ENCODE measurements around the gene ALCAM. TPM values are rescaled to one million over a fixed set of nuclear protein-coding genes. Genes with fewer than 3 reads are reported as not detected.

ALCAM gene
- total RNA-seq, 1 experiment from 2014 or later = 0.85 TPM

DNA sequence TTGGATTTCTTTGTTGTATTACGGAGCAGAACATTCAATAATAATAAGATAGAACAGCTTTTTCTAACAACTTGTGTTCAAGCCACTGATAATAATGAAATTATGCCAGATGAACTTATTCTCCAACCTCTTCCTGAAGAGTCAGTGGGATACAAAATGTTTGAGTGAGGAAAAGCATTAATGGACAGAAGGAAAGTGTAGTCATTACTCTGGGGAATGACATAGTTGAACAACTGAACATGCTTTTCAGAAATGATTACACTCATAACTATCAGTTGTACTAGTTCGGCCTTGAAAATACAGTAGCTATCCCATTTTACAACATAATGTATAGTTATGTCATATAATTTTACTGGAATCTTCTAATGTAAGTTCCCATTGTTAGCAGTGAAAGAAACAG is 55.9 kb downstream of the ALCAM start:
- Histone ChIP-seq H3K27me3 (no peaks in the 10 kb centered on the region), H3K4me3 (no peak overlapping the region), H3K4me1 (no peaks in the 10 kb centered on the region), H3K36me3 (no peaks in the 10 kb centered on the region), H3K9me3 (replicated peaks) (no peaks in the 10 kb centered on the region), H3K27ac (no peak overlapping the region)
- no peak for DNase-seq

- Histone ChIP-seq H3K27ac (no peak overlapping the region), H3K27me3 (no peaks in the 10 kb centered on the region; the same call in 1 of the 2 replicates), H3K9me3 (replicated peaks) (no peaks in the 10 kb centered on the region), H3K4me1 (no peaks in the 10 kb centered on the region), H3K36me3 (no peaks in the 10 kb centered on the region), H3K4me3 (no peak overlapping the region)
- DNase-seq = no peak
Observed at GRCh38 chr3:105423397-105423796, 56.7 kb downstream of the ALCAM start.

DNA sequence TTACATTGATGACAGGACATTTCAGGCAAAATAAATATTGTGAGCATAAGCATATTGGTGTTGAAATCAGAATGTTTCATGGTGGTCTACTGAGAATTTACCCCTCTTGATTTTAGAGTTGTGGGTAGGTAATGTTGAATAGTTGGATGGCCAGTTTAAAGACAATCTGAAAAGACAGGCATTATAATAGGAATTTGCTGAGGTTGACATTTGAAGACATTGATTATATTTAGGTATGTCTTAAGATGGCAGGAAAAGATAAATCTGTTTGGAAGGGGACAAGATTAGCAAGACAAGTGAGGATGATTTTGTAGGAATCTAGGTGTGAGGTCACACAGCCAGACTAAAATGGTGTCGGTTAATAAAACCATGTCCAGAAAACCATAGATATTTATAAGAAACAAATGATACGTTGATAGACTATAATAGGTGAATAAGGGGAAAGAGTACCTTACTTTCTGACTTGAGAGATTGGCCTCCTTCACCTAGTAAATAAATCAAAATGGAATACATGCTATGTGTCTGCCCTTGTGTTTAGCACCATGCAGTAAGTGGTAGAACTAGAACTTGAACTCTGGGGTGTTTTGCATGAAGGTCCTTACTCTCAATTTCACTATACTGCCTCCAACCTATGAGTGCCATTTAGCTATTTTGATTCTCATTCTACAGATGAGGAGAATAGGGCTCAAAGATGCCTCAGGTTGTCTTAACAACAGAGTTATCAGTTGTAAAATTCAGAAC is 57.9 kb downstream of the ALCAM start:
- Histone ChIP-seq H3K4me3 (no peak overlapping the region), H3K4me1 (no peaks in the 10 kb centered on the region), H3K27me3 (no peaks in the 10 kb centered on the region; the same call in 1 of the 2 replicates), H3K36me3 (no peaks in the 10 kb centered on the region), H3K9me3 (replicated peaks) (no peaks in the 10 kb centered on the region), H3K27ac (no peak overlapping the region)
- DNase-seq = no peak

DNA sequence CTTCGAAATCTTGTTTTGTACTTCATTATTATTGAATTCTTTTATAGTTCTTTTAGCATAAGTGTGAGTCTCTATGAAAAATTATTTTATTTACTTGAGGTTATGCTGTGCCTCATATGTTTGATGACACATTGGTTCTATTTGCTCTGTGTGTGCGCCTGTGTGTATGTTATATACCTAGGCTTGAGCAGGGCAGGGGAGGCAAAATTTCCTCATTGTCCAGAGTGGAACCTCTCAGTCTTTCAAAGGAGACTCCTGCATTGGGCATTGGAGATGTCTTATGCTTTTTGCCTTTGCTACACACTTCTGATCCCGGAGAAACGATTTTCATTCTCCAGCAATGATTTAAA is 58.4 kb downstream of the ALCAM start:
- no peaks in the 10 kb centered on the region for H3K9me3 ChIP-seq (replicated peaks)
- H3K27ac ChIP-seq = no peak overlapping the region
- H3K4me3 ChIP-seq = no peak overlapping the region
- no peaks in the 10 kb centered on the region for H3K4me1 ChIP-seq
- no peaks in the 10 kb centered on the region for H3K36me3 ChIP-seq
- no peak for DNase-seq
- H3K27me3 ChIP-seq = no peaks in the 10 kb centered on the region; the same call in 1 of the 2 replicates

- DNase-seq = no peak
- H3K36me3 ChIP-seq = no peaks in the 10 kb centered on the region
- no peaks in the 10 kb centered on the region; the same call in 1 of the 2 replicates for H3K27me3 ChIP-seq
- H3K9me3 ChIP-seq (replicated peaks) = no peaks in the 10 kb centered on the region
- no peaks in the 10 kb centered on the region for H3K4me1 ChIP-seq
- no peak overlapping the region for H3K27ac ChIP-seq
- no peak overlapping the region for H3K4me3 ChIP-seq
Observed at GRCh38 chr3:105427332-105427731, 60.6 kb downstream of the ALCAM start.

DNA sequence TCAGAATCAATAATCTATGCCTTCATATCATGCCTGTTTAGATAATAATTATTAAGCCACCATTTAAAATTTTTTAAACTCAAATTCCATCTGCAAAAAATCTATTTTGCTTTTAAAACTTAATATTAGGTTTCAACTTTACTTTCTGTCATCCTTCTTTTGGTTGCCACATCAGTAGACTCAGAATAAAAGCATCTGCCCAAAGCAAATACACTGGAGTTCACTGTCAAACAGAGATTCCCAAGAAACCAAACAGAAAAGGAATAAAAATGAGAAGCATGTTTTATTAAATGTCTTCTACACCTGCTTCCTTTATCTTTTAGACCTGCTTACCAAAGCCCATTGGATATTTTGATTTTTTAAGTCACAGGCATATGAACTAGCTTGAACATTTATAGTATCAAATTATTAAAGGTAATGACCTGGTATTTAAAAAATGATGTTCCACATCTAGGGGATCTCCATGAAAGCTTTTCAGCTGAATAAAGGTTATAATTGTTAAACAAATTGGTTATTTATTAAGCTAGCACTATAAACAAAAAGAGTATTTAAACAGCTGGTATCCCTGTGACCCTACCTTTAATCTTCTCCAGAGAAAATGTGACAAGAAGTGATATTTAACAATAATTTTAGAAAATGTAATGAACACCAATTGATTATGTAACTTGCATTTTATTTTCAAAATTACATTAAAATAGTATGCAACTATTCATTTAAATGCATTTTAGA is 62.5 kb downstream of the ALCAM start:
- no peaks in the 10 kb centered on the region for H3K36me3 ChIP-seq
- no peaks in the 10 kb centered on the region for H3K4me1 ChIP-seq
- no peak overlapping the region for H3K27ac ChIP-seq
- no peak overlapping the region for H3K4me3 ChIP-seq
- DNase-seq = no peak
- H3K9me3 ChIP-seq (replicated peaks) = no peaks in the 10 kb centered on the region
- no peaks in the 10 kb centered on the region; the same call in 1 of the 2 replicates for H3K27me3 ChIP-seq

GRCh38 chr3:105430455-105430854 is 63.7 kb downstream of the ALCAM start:
- H3K36me3 ChIP-seq = no peaks in the 10 kb centered on the region
- no peaks in the 10 kb centered on the region for H3K9me3 ChIP-seq (replicated peaks)
- no peak overlapping the region for H3K4me3 ChIP-seq
- no peak for DNase-seq
- H3K27me3 ChIP-seq = no peaks in the 10 kb centered on the region; the same call in 1 of the 2 replicates
- H3K4me1 ChIP-seq = no peaks in the 10 kb centered on the region
- no peak overlapping the region for H3K27ac ChIP-seq

- Histone ChIP-seq H3K9me3 (replicated peaks) (no peaks in the 10 kb centered on the region), H3K27me3 (no peaks in the 10 kb centered on the region; the same call in 1 of the 2 replicates), H3K4me1 (no peaks in the 10 kb centered on the region), H3K4me3 (no peak overlapping the region), H3K36me3 (no peaks in the 10 kb centered on the region), H3K27ac (no peak overlapping the region)
- no peak for DNase-seq
Observed at GRCh38 chr3:105431200-105431599, 64.5 kb downstream of the ALCAM start.

- no peaks in the 10 kb centered on the region for H3K9me3 ChIP-seq (replicated peaks)
- H3K27ac ChIP-seq = no peak overlapping the region
- DNase-seq = no peak
- no peak overlapping the region for H3K4me3 ChIP-seq
- H3K27me3 ChIP-seq = no peaks in the 10 kb centered on the region
- no peaks in the 10 kb centered on the region for H3K36me3 ChIP-seq
- no peaks in the 10 kb centered on the region for H3K4me1 ChIP-seq
Observed at GRCh38 chr3:105435277-105435676, 68.6 kb downstream of the ALCAM start.

- Histone ChIP-seq H3K27me3 (no peaks in the 10 kb centered on the region), H3K4me3 (no peak overlapping the region), H3K4me1 (no peaks in the 10 kb centered on the region), H3K9me3 (replicated peaks) (no peaks in the 10 kb centered on the region), H3K27ac (no peak overlapping the region), H3K36me3 (no peaks in the 10 kb centered on the region)
- no peak for DNase-seq
Observed at GRCh38 chr3:105436687-105437086, 70.0 kb downstream of the ALCAM start.

DNA sequence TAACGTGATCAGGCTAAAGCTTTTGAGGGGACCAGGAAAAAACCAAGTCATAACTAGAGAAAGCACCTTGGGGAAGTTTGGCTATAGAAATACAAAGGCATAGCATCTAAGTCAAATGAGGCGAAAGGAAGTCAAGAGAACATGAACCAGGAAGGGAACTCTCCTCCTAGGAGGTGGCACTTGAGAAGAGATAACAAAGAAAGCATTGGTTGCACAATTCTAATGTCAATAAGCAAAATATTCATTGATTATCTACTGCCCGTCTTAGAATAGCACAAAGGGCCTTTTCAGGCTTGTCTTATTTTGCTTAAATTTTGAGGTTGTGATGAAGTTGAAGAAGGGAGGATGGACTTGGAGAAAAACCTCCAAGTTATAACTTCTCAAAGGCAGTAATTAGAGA is 73.4 kb downstream of the ALCAM start:
- Histone ChIP-seq H3K4me3 (no peak overlapping the region), H3K36me3 (no peaks in the 10 kb centered on the region), H3K27me3 (no peaks in the 10 kb centered on the region), H3K27ac (no peak overlapping the region), H3K4me1 (no peaks in the 10 kb centered on the region), H3K9me3 (replicated peaks) (no peaks in the 10 kb centered on the region)
- no peak for DNase-seq

DNA sequence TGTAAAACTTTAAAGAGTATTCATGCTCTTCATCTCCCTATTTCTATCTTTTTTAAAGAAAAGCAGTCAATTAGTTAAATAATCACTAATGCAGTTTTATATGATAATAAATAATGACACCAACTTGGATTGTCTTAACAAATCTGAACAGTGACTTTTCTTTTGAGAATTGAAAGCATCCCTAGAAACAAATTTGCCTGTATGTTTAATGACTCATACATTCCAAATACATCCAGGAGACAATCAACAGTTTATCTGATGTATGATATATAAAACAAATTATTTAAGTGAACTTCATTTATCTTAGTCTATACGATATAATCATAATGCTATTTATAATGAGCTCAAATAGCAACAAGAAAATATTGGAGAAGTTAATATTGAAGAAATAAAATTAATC is 78.0 kb downstream of the ALCAM start:
- H3K27me3 ChIP-seq = no peaks in the 10 kb centered on the region
- H3K9me3 ChIP-seq (replicated peaks) = no peaks in the 10 kb centered on the region
- H3K36me3 ChIP-seq = no peaks in the 10 kb centered on the region
- no peak overlapping the region for H3K27ac ChIP-seq
- DNase-seq = no peak
- no peaks in the 10 kb centered on the region for H3K4me1 ChIP-seq
- H3K4me3 ChIP-seq = no peak overlapping the region

DNA sequence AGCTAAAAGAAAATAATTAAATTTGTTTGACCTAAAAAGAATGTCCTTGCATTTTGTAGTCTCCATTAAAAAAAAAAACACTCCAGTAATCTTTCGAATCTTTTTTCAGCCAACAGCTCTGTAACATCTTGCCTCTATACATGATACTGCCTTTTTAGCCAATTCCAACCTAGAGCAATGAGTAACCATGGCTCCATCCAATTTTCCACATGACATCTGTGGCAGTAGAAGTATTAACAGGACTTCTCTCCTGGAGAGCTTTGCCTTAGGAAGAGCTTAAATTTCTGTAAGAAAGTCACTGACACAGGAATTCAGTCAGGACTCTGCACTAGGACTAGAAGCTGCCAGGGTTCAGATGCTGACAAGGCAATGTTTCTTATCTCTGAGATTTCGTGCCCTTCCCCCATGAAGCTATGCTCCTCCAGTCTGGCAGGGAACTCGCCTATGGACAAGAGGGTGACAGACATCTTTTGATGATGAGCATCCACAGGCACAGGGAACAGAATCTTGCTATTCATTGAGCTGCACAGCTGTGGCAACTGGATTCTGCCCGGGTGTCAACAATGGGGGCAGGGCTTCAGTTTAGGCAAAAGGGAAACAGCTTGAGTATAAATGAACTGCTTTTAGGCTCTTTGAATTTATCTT is 81.8 kb downstream of the ALCAM start:
- Histone ChIP-seq H3K27ac (no peak overlapping the region), H3K9me3 (replicated peaks) (no peaks in the 10 kb centered on the region), H3K4me3 (no peak overlapping the region), H3K27me3 (no peaks in the 10 kb centered on the region), H3K4me1 (no peaks in the 10 kb centered on the region), H3K36me3 (no peaks in the 10 kb centered on the region)
- peak in 1 of 2 experiments; percentile 1 for DNase-seq

DNA sequence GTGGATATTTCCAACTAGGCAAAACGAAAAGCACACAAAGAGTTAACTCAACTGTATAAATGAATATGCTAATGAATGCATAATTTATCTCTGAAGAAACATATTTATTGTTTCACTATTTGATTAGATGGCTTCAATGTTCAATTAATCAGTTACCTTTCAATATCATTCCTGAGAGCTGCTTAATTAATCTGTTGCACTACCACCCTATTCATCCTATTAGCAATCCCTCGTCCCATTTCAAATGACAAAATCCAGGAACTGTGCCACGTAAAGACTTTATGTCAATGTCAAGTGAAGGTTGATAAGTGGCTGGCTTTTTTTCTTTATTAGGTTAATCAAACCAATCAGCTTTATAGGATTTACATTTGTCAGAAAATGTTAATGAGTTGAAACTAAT is 82.7 kb downstream of the ALCAM start:
- Histone ChIP-seq H3K4me3 (no peak overlapping the region), H3K4me1 (no peaks in the 10 kb centered on the region), H3K36me3 (no peaks in the 10 kb centered on the region), H3K9me3 (replicated peaks) (no peaks in the 10 kb centered on the region), H3K27ac (no peak overlapping the region), H3K27me3 (no peaks in the 10 kb centered on the region)
- no peak for DNase-seq

- Histone ChIP-seq H3K4me1 (no peaks in the 10 kb centered on the region), H3K27ac (no peak overlapping the region), H3K36me3 (no peaks in the 10 kb centered on the region), H3K9me3 (replicated peaks) (no peaks in the 10 kb centered on the region), H3K27me3 (no peaks in the 10 kb centered on the region), H3K4me3 (no peak overlapping the region)
- DNase-seq = no peak
Observed at GRCh38 chr3:105456017-105456416, 89.3 kb downstream of the ALCAM start.

Data from SJCRH30 (cell line).